A673 (cell line): ENCODE results near the gene FCHSD2. TPM values are rescaled to one million over a fixed set of nuclear protein-coding genes. Genes with fewer than 3 reads are reported as not detected.
A peak's percentile ranks its signal among the peaks of the same experiment; 100 is the strongest.

Experiments
- BruUV-seq: library from RNA; stranded (reverse); fragments of 400-500 nt; replicated peaks from 2 replicates; lab custom pipeline; 2021; lab: Mats Ljungman, UMichigan
- CTCF ChIA-PET: fragments of 300-600 bp; sonication (Branson Sonifier 250); formaldehyde crosslinking; loops from one replicate; lab custom pipeline; 2022; ENCODE audit warnings: antibody characterized with exemption; lab: Charles Lee
- POLR2A ChIA-PET: fragments of 300-600 bp; sonication (Branson Sonifier 250); formaldehyde crosslinking; loops from one replicate; lab custom pipeline; 2022; ENCODE audit warnings: antibody characterized with exemption; ENCODE audit not compliant: low non-redundant PET; lab: Charles Lee
- DNase-seq: peaks from one replicate; pipeline ENCODE4 v3.0.0-alpha.2; 2015; ENCODE audit warnings: low spot score
- H3K27ac ChIP-seq: fragments of 200-600 bp; sonication (generic); 2 replicates; pipeline ENCODE4 v1.5.1; 2016; ENCODE audit warnings: mixed run types, low read depth, mild to moderate bottlenecking, mixed read lengths, antibody characterized with exemption, low read length; ENCODE audit not compliant: poor library complexity, severe bottlenecking
- H3K27me3 ChIP-seq: fragments of 200-600 bp; sonication (generic); replicated peaks from 2 replicates; pipeline ENCODE4 v1.6.1; 2017; ENCODE audit warnings: mixed run types, low read depth, mild to moderate bottlenecking, mixed read lengths, antibody characterized with exemption, low read length; ENCODE audit not compliant: insufficient read depth, poor library complexity
- H3K36me3 ChIP-seq: fragments of 200-600 bp; sonication (generic); 2 replicates; pipeline ENCODE4 v1.6.1; 2016; ENCODE audit warnings: mixed run types, mild to moderate bottlenecking, mixed read lengths, antibody characterized with exemption, low read length; ENCODE audit not compliant: insufficient read depth, poor library complexity, severe bottlenecking
- H3K4me1 ChIP-seq: fragments of 200-600 bp; sonication (generic); 2 replicates; pipeline ENCODE4 v1.6.1; 2017; ENCODE audit warnings: mixed run types, mild to moderate bottlenecking, mixed read lengths, antibody characterized with exemption, low read length; ENCODE audit not compliant: insufficient read depth, poor library complexity, severe bottlenecking
- H3K4me3 ChIP-seq: fragments of 200-600 bp; sonication (generic); 2 replicates; pipeline ENCODE4 v1.5.1; 2016; ENCODE audit warnings: low read depth, mixed run types, mild to moderate bottlenecking, mixed read lengths, low read length; ENCODE audit not compliant: poor library complexity, severe bottlenecking
- H3K9me3 ChIP-seq: fragments of 200-600 bp; sonication (generic); 2 replicates; pipeline ENCODE4 v1.6.1; 2016; ENCODE audit warnings: mixed run types, low read depth, mild to moderate bottlenecking, mixed read lengths, antibody characterized with exemption, low read length; ENCODE audit not compliant: poor library complexity, severe bottlenecking
- CTCF ChIP-seq: fragments of 300-800, 200-600 bp; sonication (generic); conservative IDR thresholded peaks from 2 replicates; pipeline ENCODE4 v1.5.1; 2017; ENCODE audit warnings: low read depth, mild to moderate bottlenecking, antibody characterized with exemption, low read length, moderate library complexity, mixed read lengths
- EZH2 ChIP-seq: fragments of 200-600 bp; sonication (generic); IDR thresholded peaks from 2 replicates; pipeline ENCODE4 v1.6.1; 2017; ENCODE audit warnings: borderline replicate concordance, low read depth, mild to moderate bottlenecking, mixed read lengths, antibody characterized with exemption, low read length; ENCODE audit not compliant: poor library complexity, severe bottlenecking
- intact Hi-C: fragments of 100-400 bp; cut with micrococcal nuclease; formaldehyde crosslinking; loops from one replicate; pipeline ENCODE4 v1.10.0; 2022; ENCODE audit not compliant: unreplicated experiment
- total RNA-seq: library from RNA; stranded (reverse); gene quantifications from 2 replicates; pipeline ENCODE4 v1.2.3, GENCODE V29; 2021

Gene FCHSD2
- total RNA-seq, 1 experiment from 2014 or later: 44.7 TPM

DNA sequence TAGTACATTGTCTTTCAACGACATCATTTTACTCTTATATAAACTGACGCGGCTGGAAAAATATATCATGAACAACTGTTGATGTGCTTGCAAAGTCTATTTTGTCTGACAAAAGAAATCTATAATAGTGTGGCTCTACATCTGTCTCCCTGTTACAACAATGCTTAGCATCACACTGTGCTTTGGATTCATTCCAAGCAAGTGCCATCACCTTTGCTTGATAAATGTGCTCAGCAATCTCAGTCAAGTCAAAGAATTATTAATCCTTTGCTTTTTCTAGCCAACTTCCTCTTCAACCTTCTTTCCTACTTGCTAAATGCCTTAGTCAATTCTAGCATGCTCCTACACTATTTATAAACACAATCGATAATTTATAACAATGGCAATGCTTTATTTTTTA lies 140.5 kb downstream of the FCHSD2 start:
- Histone ChIP-seq H3K27me3 (no peaks in the 10 kb centered on the region), H3K27ac (no peak overlapping the region), H3K36me3 (no peaks in the 10 kb centered on the region), H3K4me1 (peaks cover 5% of the 10 kb centered on the region), H3K4me3 (no peak overlapping the region), H3K9me3 (no peaks in the 10 kb centered on the region)
- POLR2A ChIA-PET: no interaction called here
- TF ChIP-seq CTCF (no peak), EZH2 (no peak)
- intact Hi-C loops: no loop called here
- no TSS peak for BruUV-seq
- CTCF ChIA-PET: no interaction called here
- peak; percentile 43 for DNase-seq

GRCh38 chr11:72998676-72999075 lies 143.4 kb downstream of the FCHSD2 start:
- Histone ChIP-seq H3K4me3 (no peak overlapping the region), H3K4me1 (peaks cover 5% of the 10 kb centered on the region), H3K36me3 (no peaks in the 10 kb centered on the region), H3K27ac (no peak overlapping the region), H3K9me3 (no peaks in the 10 kb centered on the region), H3K27me3 (no peaks in the 10 kb centered on the region)
- CTCF ChIA-PET: no interaction called here
- BruUV-seq: no TSS peak
- TF ChIP-seq CTCF: no peak
- no peak for TF ChIP-seq EZH2
- POLR2A ChIA-PET: no interaction called here
- DNase-seq: no peak
- intact Hi-C loops: no loop called here

GRCh38 chr11:72996959-72997358 lies 145.2 kb downstream of the FCHSD2 start:
- TF ChIP-seq CTCF: no peak
- no peak for TF ChIP-seq EZH2
- no peak overlapping the region for H3K4me3 ChIP-seq
- POLR2A ChIA-PET: no interaction called here
- H3K9me3 ChIP-seq: no peaks in the 10 kb centered on the region
- no peaks in the 10 kb centered on the region for H3K36me3 ChIP-seq
- DNase-seq: no peak
- peaks cover 4% of the 10 kb centered on the region for H3K4me1 ChIP-seq
- no TSS peak for BruUV-seq
- H3K27me3 ChIP-seq: no peaks in the 10 kb centered on the region
- no peak overlapping the region for H3K27ac ChIP-seq
- intact Hi-C loops: no loop called here
- CTCF ChIA-PET: no interaction called here
